NCI-H82 (cell line): ENCODE measurements around the gene GAB3.
A peak's percentile ranks its signal among the peaks of the same experiment; 100 is the strongest.

ENCODE experiments used
- DNase-seq: peaks from one replicate; lab custom pipeline; 2025; lab: John Stamatoyannopoulos, UW

The GAB3 gene, protein sequence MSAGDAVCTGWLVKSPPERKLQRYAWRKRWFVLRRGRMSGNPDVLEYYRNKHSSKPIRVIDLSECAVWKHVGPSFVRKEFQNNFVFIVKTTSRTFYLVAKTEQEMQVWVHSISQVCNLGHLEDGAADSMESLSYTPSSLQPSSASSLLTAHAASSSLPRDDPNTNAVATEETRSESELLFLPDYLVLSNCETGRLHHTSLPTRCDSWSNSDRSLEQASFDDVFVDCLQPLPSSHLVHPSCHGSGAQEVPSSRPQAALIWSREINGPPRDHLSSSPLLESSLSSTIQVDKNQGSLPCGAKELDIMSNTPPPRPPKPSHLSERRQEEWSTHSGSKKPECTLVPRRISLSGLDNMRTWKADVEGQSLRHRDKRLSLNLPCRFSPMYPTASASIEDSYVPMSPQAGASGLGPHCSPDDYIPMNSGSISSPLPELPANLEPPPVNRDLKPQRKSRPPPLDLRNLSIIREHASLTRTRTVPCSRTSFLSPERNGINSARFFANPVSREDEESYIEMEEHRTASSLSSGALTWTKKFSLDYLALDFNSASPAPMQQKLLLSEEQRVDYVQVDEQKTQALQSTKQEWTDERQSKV

DNA sequence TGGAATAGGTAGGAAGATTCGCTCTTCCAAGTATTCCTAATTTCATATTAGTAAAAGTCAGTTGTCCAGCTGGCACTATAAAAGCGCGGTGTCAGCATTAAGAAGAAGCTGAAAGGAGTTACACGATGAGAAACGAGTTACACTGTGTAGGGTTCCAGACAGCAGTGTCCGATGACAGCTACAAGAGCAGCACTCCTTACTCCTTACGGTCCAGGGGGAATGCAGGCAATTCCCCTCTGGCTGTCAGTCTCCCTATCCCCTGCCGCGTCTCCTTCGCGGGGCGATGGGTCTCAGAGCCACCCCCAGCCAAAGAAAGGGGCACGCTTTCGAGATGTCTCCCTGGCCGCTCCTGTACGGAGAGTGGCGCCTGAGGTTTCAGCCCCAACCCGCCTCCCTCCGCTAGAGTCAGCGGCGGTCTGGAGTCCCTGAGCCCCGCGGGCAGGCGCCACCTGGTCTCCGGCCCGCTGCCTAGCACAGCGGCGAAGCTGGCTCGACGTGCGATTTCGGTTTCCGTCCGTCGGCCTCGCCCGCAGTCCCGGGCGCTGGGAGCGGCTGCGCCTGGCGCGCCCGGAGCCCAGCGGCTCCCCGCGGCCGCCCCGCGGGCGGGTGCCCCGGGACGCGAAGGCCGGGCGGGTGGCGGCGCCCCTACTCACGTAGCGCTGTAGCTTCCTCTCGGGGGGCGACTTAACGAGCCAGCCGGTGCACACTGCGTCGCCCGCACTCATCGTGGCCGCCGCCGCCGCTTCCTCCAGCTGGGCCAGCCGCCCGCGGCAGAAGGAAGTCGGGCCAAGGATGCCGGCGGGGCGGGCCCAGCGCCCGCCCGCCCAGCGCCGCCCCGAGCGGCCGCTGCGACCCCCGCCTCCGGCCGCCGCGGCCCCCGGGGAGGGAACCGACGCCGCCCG, at the start of gene GAB3:
Gene GAB3, minus strand, starts transcription at position 777 of the 902 bp plus-strand sequence. Its CDS starts 52 bp downstream, at position 725.
- peak; percentile 61 for DNase-seq

DNA sequence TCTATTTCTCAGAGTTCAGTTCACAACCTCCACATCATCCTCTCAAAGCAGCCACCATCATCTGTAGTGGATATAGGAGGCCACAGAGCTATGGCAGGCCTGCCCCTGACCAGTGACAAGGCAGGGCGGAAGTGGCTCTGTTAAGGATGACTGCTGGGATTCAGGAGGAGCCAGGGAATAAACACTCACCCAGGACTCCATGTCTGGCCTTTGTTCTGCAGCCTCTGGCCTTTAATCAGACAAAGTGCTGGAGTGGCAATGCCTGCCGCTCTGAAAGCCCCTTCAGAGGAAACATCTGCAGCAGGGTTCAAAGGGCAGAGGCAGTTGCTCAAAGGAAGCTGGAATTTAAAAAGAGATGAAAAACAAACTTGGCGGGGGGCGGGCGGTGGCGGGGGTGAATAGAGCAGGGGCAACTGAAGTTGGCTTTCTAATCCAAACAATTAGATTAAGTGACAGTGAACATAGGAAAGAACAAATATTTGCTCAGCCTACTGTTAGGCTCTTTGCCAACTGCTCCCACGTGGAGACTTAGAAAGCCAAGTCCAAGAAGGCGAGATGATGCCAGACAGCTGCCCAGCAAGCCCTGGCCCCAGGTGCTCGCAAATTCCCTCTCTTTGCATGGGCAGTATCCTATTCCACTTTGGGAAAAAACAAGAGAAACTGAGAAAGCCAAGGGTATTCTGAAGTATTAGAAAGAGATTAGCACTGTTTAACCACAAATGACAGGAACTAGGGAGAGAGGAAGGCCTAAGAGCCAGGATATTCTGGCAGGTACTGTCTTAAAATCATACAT, 48.9 kb upstream of the GAB3 start:
- peak; percentile 92 for DNase-seq

DNA sequence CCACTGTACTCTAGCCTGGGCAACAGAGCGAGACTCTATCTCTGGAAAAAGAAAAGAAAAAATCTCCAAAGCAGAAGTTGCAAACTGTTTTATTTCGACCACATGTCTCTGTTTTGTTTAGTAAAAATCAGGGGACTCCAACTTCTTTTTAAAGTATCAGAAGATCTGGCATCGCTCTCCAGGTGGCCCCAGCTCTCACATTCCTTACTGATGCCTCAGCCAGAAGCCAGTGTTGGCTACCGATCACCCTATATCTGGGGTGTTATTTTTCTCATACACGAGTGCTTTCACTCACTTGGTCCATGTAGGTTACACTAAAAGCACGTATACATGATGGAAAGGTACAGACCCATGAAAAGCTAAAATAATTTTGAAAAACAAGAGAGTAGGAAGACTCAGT, 46.1 kb upstream of the GAB3 start:
- DNase-seq: no peak

DNA sequence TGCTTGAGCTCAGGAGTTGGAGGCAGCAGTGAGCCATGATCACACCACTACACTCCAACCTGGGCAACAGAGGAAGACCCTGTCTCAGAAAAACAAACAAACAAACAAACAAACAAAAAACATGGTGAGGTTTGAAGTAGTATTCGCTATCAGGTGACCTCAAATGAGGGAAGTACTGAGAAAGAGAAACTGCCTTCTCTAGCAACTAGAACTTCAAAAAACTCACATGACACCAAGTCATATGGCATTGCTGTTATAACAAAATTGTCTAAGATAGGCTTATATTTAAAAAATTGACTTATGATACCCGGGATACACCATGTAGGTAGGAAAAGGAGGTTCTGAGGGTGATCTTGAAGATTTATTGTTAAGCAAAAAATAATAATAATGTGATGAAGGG, 44.1 kb upstream of the GAB3 start:
- DNase-seq: no peak

DNA sequence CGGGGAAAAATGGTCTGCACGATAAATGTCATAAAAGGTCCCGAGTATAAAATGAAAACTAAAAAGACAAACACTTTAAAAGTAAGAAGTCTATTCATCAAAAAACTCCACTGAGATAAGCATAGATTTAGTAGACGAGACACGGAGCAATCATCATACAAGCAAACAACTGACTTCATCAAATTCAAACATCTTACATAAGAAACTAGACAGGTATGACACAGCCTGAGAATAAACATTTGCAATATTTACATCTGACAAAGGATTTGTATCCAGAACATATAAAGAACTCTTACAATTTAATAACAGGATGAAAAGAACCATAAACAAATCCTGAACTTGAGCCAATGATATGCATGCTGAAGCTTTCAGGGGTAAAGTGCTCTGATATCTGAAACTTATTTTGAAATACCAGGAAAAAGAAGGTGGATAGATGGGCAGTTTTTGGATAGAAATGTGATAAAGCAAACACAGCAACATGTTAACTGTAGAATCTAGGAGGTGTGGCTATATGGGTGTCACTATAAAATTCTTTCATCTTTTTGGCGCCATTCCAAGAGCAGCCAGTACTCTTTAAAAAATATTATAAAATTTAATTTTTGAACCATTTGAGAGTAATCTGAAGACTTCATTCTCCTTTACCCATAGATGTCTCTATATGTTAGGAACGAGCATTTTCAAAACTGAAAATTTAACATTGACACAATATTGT, 42.4 kb upstream of the GAB3 start:
- DNase-seq: no peak

DNA sequence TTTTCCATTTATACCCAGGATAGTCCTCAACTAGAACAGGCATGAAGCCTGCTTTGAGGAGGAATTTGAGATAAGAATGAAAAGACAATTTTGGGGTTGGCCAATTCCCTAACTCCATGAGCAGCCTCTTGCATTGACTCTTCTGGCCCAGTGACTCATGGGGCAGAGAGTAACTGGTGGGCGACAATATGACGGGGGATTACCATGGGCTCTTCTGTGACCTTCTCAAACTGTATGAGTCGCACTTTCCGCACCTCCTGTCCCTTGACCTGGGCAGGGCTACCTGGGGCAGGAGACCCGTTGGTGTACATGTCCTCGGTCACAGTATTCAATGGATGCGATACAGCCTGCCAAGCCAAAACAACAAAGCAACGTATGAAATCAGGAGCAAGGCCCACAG, 41.1 kb upstream of the GAB3 start:
- no peak for DNase-seq

DNA sequence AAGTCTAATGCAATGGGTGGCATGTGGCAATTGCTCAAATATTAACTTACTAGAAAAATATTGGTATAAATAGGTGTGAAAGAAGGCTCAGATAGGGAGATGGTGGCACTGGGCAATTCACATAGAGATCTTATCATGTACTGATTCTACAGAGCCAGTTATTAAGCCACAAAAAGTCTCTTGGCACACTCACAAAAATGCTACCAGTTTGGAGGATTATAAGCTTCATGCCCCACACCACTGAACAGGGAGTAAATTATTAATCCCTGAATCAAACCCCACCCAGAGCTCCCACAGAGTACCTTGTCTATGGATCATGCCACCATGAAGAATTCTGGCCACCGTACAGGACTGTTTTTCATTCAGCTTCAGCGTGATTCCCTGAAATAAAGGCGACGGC, 40.6 kb upstream of the GAB3 start:
- DNase-seq: no peak

DNA sequence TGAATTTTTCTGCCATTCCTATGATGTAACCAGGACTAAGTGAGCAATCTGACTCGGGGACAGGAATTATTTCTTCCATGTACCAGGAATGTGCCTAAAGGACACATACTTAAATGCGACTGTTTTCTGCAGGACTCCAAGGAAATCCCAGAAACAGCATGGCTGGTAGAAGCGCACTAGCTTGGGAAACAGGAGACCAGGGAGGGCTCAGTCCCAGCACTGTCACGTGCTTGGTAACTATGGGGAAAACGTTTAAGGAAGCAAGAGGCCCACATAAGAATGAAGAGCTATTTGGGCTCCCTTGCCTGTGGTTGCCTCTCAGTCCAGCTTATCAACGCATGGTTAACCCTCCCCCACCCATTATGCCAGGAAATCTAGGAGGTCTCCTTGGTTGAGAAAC, 34.8 kb upstream of the GAB3 start:
- DNase-seq: no peak

DNA sequence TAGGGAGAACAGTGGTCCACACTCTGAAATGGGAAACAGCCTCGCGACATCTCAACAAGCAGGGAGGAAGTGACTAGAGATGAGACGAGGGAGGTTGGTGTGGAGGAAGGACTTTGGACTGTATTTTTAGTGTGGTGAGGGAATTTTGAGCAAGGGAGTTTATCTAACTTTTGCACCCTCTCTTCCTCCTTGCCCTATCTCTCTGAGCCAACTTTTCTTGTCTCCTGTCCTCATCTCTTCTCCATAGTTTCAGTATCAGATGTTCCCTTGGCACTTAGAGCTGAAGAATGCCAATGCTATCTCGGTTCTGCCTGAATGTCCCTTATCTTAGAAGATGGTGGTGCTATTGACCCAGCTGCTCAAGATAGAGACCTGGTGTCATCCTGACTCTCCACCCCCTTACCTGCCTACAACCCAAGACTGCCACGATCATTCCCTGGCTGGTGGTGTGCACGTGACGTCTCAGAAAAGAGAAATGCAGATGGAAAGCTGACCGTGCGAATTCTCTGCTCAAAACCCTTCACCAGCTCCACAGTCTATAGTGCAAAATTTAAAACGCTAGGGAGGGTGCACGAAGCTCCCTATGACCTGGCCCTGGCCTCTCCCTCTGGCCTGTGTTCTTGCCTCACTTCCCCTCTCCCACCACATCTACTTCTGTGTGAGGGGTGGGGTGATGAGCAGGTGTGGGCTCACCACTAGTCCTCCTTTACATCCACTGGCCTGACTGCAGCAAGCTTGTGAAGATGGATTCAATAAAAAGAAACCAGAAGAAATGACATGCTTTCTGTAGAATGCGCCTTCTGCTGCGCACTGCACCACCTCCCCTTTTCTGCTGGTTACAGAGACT, 33.5 kb upstream of the GAB3 start:
- DNase-seq: no peak

DNA sequence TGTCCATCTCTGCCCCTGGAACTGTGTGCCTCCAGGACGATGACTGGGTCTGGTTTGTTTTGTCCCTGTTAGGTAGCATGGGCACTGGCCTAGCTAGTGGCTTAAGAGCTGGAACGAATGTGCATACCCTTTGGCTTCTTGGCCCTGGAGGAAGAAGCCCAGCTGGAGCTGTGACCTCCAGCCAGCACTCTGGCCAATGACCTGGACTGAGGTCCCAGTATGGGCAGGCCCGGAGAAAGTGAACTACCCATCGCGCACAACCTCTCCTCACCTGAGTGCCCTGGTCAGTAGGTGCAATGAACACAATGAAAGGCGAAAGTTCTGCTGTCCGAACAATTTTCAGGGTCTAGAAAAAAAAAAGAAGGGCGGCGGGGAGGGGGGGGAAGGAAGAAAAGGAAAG, 30.1 kb upstream of the GAB3 start:
- no peak for DNase-seq

DNA sequence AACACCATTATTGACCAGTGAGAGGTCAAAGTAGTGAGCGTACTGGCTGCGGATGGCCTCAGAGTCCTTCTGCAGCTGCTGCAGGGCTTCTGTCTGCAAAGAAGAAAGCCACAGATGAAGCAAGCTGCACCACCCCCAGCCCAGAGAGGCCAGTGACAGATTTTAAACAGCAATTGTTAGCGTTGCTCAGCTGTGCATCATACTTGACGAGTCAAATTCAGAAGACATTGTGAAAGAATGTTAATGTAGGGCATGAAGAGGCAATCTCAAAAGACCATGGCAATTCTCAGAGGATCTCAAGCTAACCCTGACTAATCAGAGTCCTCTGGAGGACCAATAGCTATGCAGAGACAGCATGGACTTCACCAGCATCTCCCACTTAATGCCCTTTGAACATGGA, 28.4 kb upstream of the GAB3 start:
- no peak for DNase-seq

DNA sequence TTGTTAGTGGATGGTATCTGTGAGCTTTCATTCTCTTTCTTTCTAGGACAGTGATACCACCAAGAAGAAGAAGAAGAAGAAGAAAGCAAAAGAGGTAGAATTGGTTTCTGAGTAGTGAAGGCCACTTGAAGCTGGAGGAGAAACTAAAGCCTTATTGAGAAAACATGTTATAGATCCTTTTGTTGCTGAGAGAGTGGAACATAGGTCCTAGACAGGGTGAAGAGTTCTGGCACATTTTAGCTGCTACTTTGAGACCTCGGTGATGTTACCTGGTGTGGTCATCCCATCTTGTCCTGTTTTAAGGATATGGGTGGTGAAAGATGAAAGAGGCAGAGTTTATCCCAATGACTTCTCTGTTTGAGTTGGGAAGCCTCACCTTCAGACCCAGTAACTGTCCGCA, 25.9 kb upstream of the GAB3 start:
- DNase-seq: no peak

DNA sequence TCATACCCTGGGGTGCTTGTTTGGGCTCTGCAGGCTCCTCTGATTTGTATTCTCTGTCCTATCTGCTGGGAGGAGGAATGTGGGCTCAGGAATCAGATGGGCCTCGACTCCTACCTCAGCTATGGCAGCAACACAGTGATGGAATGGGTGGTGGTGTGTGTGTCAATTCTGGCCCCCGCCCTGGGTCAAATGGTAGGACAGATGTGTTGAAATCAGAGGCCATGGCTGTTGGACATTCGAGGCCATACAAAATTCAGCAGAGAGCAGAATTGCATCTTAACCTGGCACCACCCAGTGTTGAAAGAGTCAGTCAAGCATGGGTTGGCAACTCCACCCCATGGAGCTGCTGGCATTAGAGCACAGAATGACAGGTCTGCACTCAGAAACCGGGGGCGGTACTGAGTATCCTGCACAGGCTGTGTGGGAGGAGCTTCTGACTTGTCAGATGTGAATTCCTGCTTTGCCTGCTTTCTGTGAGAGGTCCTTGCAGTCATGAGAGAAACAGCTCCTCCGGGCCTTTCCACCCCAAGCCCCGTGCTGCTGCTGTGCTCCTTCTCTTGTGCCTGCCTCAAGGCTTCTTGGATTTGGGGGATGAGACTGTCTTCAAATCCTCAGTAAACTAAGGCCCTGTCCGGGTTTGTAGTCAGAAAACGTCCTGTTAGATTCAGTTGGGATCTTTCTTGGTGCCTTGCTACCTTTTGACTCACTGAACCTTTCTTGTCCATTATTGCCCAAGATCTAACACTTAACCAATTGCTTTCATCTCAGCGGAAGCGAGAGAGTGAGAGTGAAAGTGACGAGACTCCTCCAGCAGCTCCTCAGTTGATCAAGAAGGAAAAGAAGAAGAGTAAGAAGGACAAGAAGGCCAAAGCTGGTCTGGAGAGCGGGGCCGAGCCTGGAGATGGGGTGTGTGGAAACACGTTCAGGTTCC, 24.8 kb upstream of the GAB3 start:
- peak; percentile 26 for DNase-seq

DNA sequence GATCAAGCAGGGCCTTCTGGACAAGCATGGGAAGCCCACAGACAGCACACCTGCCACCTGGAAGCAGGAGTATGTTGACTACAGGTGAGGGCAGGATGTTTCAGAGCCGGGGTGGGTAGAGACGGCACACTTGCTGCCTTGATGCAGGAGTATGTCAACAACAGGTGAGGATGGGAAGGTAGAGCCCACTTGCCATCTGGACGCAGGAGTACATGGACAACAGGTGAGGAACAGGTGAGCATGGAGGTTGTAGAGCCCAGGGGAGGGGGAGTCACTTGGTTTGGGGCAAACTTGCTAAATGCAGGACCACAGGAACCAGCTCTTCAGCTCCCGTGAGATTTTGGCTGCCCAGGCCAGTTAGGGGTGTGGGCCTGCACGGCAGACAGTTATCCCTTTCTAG, 23.7 kb upstream of the GAB3 start:
- no peak for DNase-seq

DNA sequence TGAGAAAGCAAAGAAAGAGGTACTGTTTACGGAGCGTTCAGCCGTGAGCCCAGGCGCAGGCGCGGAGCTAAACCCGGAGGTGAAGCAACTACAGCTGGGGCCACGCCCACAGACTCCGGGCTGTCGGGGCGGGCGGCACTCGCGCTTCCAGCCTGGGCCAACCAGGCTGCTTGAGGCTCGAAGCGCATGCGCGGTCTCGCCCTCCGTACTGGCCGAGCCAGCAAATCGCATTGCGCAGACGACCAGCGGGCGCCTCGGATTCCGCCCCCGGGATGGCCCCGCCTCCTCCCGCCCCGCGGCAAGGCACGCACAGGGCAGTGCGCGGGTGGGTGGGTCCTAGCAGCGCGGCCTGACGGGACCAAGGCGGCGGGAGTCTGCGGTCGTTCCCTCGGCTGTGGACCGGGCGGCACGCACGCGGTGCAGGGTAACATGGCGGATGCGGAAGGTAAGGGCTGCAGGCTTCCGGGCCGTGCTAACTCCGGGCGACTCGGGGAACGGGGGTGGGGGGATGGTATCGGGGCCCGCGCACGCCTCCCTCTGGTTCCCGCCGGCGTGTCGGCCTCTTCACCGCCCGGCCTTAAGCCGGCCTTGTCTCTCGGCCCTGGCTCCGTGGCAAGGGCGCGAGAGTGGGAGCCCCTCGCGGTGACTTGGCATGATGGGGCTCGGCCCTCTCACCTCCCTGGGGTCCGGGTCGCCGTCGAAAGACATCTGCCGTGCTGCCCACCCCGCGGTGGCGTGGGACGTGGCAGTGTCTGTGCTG, 11.8 kb upstream of the GAB3 start, which contains the start of gene DKC1:
Gene DKC1, plus strand, starts transcription at position 328 of the 760 bp plus-strand sequence. Its CDS starts 102 bp downstream, at position 430.
- DNase-seq: peak; percentile 99

DNA sequence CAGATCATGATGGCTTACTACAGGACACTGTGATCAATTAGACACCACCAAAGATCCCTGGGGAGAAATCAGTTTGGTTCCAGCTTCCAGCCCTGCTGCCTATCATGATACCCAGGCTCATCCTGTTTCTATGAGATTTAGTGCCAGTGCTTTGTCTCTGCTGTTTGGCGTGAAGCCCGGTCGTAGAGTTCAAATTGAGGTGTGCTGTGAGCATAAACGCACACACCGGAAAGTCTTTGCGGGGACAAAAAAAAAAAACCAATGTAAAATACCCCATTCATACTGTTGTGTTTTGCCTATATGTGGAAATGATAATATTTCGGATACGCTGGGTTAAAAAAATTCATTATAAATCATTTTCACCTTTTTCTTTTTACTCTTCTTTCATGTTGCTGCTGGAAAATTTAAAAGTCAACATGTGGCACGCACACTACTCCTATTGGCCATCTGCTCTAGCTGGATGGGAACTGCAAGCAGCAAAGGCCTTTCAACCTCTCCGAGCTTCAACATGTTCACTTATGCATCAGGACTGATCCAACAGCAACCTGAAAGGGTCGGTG, 11.2 kb upstream of the GAB3 start:
- peak; percentile 68 for DNase-seq

DNA sequence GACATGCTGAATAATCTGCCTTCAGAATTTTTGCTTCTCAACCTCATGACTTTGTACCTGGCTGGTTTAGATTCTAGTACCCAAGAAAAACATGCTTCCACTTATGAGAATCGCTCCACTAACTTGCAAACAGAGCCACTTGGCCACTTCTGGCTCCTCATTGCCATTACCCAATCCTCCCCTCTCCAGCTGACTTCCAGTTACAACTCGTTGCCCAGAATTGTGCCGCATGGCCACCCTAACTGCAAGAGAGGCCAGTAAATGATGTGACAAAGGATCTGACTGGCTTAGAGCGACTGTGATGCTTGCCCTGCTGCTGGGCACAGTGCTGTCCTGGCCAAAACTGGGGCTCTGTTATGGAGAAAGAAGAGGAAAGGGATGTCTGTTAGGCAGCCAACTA, 7.8 kb upstream of the GAB3 start:
- no peak for DNase-seq

DNA sequence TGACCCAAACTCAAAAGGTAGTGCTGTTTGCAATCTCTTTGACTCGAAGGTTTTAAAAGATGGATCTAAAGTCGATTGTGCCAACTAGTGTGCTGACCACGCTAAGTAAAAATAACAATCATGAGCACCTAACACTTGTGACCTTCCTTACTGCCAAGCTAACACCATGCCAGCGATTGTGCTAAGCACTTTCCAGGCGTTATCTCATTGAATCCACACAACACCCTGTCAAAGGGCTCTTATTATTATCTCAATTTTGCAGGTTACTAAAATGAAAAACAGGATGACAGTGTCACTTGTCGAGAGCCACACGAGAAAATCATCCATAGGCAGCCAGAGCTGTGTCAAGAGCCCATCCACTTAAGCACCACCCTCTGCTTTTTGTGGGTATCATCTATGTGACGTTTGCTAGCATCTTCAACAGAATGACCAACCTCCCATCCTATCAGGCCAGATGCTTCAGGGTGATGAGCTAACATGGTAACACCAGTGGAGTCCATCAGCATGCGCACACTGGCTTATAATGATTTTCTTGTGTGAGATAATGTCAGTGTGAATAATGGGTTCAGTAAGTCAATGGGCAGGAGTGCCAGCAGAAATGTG, 893 bp upstream of the GAB3 start:
- peak; percentile 50 for DNase-seq
